Measurements from ENCODE around the gene FNDC3B.

The FNDC3B gene

DNA sequence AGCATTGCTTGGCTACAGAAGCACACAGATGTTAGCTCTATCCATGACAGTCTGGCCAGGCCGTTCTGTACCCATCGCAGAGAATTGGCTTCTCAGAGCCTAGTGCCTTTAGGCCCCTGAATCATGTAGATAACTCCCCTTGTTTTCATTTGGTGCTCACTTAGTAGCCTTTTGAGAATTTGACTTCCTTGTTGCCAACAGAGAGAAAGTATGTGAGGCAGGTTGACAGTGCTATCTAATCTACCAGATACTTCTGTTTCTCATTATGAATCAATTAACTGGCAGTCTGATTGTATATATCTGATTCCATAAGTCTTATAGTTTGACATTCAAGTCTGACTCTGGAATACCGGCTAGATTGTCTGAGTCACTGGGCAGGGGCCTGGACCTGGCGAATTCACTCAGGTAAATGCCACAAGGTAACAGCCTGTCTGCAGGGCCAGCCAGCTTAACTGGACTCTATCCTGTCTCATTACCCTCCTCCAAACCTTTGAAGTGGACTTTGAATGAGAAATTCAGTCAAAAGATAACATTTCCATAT lies 248.6 kb downstream of the FNDC3B start:
- no peak for TF ChIP-seq EZH2phosphoT487 (IDR thresholded peaks at IDR 0.05; ENCODE audit: borderline replicate concordance)
- TF ChIP-seq, protein P1, sequence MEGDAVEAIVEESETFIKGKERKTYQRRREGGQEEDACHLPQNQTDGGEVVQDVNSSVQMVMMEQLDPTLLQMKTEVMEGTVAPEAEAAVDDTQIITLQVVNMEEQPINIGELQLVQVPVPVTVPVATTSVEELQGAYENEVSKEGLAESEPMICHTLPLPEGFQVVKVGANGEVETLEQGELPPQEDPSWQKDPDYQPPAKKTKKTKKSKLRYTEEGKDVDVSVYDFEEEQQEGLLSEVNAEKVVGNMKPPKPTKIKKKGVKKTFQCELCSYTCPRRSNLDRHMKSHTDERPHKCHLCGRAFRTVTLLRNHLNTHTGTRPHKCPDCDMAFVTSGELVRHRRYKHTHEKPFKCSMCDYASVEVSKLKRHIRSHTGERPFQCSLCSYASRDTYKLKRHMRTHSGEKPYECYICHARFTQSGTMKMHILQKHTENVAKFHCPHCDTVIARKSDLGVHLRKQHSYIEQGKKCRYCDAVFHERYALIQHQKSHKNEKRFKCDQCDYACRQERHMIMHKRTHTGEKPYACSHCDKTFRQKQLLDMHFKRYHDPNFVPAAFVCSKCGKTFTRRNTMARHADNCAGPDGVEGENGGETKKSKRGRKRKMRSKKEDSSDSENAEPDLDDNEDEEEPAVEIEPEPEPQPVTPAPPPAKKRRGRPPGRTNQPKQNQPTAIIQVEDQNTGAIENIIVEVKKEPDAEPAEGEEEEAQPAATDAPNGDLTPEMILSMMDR (conservative IDR thresholded peaks at IDR 0.05; ENCODE audit: low read length), result no peak

DNA sequence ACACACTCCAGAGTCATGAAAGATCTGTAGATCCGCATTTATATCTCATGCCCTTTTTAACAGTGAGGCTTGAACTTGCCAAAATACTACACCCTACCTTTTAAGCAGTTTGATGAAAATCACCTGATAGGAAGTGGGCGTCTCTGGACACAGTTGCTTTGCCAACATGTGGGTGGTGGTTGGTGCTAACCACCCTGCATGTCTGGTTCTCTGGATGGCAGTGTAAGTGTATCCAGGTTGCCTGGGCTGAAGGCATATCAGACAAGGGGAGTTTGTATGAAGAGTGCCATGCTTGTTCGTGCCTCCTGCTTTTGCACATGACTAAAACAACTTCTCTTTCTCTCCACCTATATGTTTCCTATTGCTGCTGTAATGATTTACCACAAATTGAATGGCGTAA lies 249.3 kb downstream of the FNDC3B start:
- no peaks in the 10 kb centered on the region for H4K20me1 ChIP-seq (ENCODE audit: insufficient read depth, low read length, poor library complexity, severe bottlenecking)
- no peak overlapping the region for H2AFZ ChIP-seq (ENCODE audit: low read length)
- H3K9me3 ChIP-seq (ENCODE audit: insufficient read depth, low read depth, low read length), result no peaks in the 10 kb centered on the region
- peaks cover 45% of the 10 kb centered on the region for H3K4me1 ChIP-seq (ENCODE audit: insufficient read depth, low read length, poor library complexity, severe bottlenecking)
- no peaks in the 10 kb centered on the region for H3K9me2 ChIP-seq (replicated peaks; ENCODE audit: low read depth, low read length)
- H3K36me3 ChIP-seq (ENCODE audit: insufficient read depth, low read length), result peaks cover 9% of the 10 kb centered on the region; the same call in 1 of the 2 replicates
- H3F3A ChIP-seq (ENCODE audit: low read depth), result no peaks in the 10 kb centered on the region
- peak overlapping the region; percentile 23 for H3K4me3 ChIP-seq (ENCODE audit: low read length, poor library complexity, severe bottlenecking)
- no peaks in the 10 kb centered on the region for H3K79me2 ChIP-seq (ENCODE audit: insufficient read depth, low read length)
- H3K4me2 ChIP-seq (ENCODE audit: low read depth, low read length, poor library complexity, severe bottlenecking), result peak overlapping the region; percentile 57
- TF ChIP-seq EZH2phosphoT487 (IDR thresholded peaks at IDR 0.05; ENCODE audit: borderline replicate concordance), result no peak
- TF ChIP-seq, protein P1 (conservative IDR thresholded peaks at IDR 0.05; ENCODE audit: low read length), result no peak
- H3K9ac ChIP-seq (ENCODE audit: low read depth, low read length, poor library complexity, severe bottlenecking), result peak overlapping the region; percentile 5
- H3K27me3 ChIP-seq (ENCODE audit: insufficient read depth, low read length, poor library complexity, severe bottlenecking), result no peaks in the 10 kb centered on the region

More for the DNA sequence above, 248.6 kb downstream of the FNDC3B start:
- Histone ChIP-seq H3F3A (ENCODE audit: low read depth) (no peaks in the 10 kb centered on the region), H4K20me1 (ENCODE audit: insufficient read depth, low read length, poor library complexity, severe bottlenecking) (no peaks in the 10 kb centered on the region), H3K79me2 (ENCODE audit: insufficient read depth, low read length) (no peaks in the 10 kb centered on the region), H3K9me3 (ENCODE audit: insufficient read depth, low read depth, low read length) (no peaks in the 10 kb centered on the region), H3K36me3 (ENCODE audit: insufficient read depth, low read length) (peaks cover 9% of the 10 kb centered on the region; the same call in 1 of the 2 replicates), H3K4me3 (ENCODE audit: low read length, poor library complexity, severe bottlenecking) (no peak overlapping the region), H3K27me3 (ENCODE audit: insufficient read depth, low read length, poor library complexity, severe bottlenecking) (no peaks in the 10 kb centered on the region), H3K4me2 (ENCODE audit: low read depth, low read length, poor library complexity, severe bottlenecking) (peak overlapping the region; percentile 57), H3K4me1 (ENCODE audit: insufficient read depth, low read length, poor library complexity, severe bottlenecking) (peaks cover 41% of the 10 kb centered on the region), H3K9ac (ENCODE audit: low read depth, low read length, poor library complexity, severe bottlenecking) (peak overlapping the region; percentile 5), H2AFZ (ENCODE audit: low read length) (no peak overlapping the region), H3K9me2 (replicated peaks; ENCODE audit: low read depth, low read length) (no peaks in the 10 kb centered on the region)

DNA sequence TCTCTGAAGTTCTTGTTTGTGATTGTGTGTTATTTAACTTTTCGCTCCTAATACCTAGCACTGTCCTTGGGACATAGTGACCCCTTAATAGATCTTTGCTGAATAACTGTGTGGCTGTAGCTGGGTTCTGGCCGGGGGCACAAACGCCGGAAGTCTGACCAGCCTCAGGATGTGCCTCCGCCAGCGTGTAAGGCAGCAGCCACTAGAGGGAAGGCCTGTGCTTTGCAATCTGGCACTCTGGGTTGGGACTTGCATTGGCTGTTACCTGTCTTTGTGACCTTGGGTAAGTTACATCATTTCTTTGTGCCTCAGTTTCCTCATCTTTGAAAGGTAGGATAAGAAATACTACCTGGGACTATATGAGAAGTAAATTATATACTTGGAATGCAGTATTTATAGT lies 250.2 kb downstream of the FNDC3B start:
- peaks cover 9% of the 10 kb centered on the region; the same call in 1 of the 2 replicates for H3K36me3 ChIP-seq (ENCODE audit: insufficient read depth, low read length)
- no peaks in the 10 kb centered on the region for H4K20me1 ChIP-seq (ENCODE audit: insufficient read depth, low read length, poor library complexity, severe bottlenecking)
- H3K4me1 ChIP-seq (ENCODE audit: insufficient read depth, low read length, poor library complexity, severe bottlenecking), result peaks cover 45% of the 10 kb centered on the region
- TF ChIP-seq, protein P1 (conservative IDR thresholded peaks at IDR 0.05; ENCODE audit: low read length), result peak; percentile 70
- no peak for TF ChIP-seq EZH2phosphoT487 (IDR thresholded peaks at IDR 0.05; ENCODE audit: borderline replicate concordance)
- H3F3A ChIP-seq (ENCODE audit: low read depth), result no peaks in the 10 kb centered on the region
- H3K27me3 ChIP-seq (ENCODE audit: insufficient read depth, low read length, poor library complexity, severe bottlenecking), result no peaks in the 10 kb centered on the region
- H2AFZ ChIP-seq (ENCODE audit: low read length), result no peak overlapping the region
- no peak overlapping the region for H3K4me2 ChIP-seq (ENCODE audit: low read depth, low read length, poor library complexity, severe bottlenecking)
- H3K4me3 ChIP-seq (ENCODE audit: low read length, poor library complexity, severe bottlenecking), result no peak overlapping the region
- no peaks in the 10 kb centered on the region for H3K79me2 ChIP-seq (ENCODE audit: insufficient read depth, low read length)
- no peak overlapping the region for H3K9ac ChIP-seq (ENCODE audit: low read depth, low read length, poor library complexity, severe bottlenecking)
- no peaks in the 10 kb centered on the region for H3K9me2 ChIP-seq (replicated peaks; ENCODE audit: low read depth, low read length)
- no peaks in the 10 kb centered on the region for H3K9me3 ChIP-seq (ENCODE audit: insufficient read depth, low read depth, low read length)

Measured in Loucy (cell line).